Neural cell (in vitro differentiated cells): Measurements from ENCODE around the gene MID1.

Experiments used
- CTCF ChIP-seq: fragments of 450-650 bp; IDR thresholded peaks from 2 replicates; pipeline ENCODE4 v1.5.1; 2014; ENCODE audit warnings: antibody characterized with exemption, mild to moderate bottlenecking, moderate library complexity; ENCODE audit not compliant: poor library complexity, severe bottlenecking
- EP300 ChIP-seq: fragments of 450-650 bp; conservative IDR thresholded peaks from 2 replicates; pipeline ENCODE4 v1.6.1; 2014; ENCODE audit warnings: antibody characterized with exemption, mild to moderate bottlenecking, moderate library complexity; ENCODE audit not compliant: poor library complexity, severe bottlenecking
- EZH2 ChIP-seq: fragments of 200-600, 300-800 bp; shearing (Covaris generic), sonication (generic); IDR thresholded peaks from 2 replicates; pipeline ENCODE4 v1.6.1; 2014; ENCODE audit warnings: antibody characterized with exemption, low read length, borderline replicate concordance, mild to moderate bottlenecking; ENCODE audit not compliant: insufficient read depth, poor library complexity, severe bottlenecking
- POLR2AphosphoS5 ChIP-seq: IDR thresholded peaks from 2 replicates; pipeline ENCODE4 v1.6.1; 2012
- RAD21 ChIP-seq: fragments of 450-650 bp; conservative IDR thresholded peaks from 2 replicates; pipeline ENCODE4 v1.6.1; 2014; ENCODE audit warnings: antibody characterized with exemption, mild to moderate bottlenecking, moderate library complexity
- REST ChIP-seq: IDR thresholded peaks from 2 replicates; pipeline ENCODE4 v1.6.1; 2012; ENCODE audit warnings: borderline replicate concordance
- SMC3 ChIP-seq: fragments of 450-650 bp; conservative IDR thresholded peaks from 2 replicates; pipeline ENCODE4 v1.6.1; 2014; ENCODE audit warnings: antibody characterized with exemption, mild to moderate bottlenecking, moderate library complexity; ENCODE audit not compliant: poor library complexity
- TAF1 ChIP-seq: IDR thresholded peaks from 2 replicates; pipeline ENCODE4 v1.6.1; 2012; ENCODE audit warnings: low read depth

- TF ChIP-seq CTCF (no peak), EZH2 (no peak), REST (no peak), EP300 (no peak), RAD21 (no peak), TAF1 (no peak), POLR2AphosphoS5 (no peak), SMC3 (no peak)
Measured at GRCh38 chrX:10447564-10448214, 172.7 kb downstream of the MID1 start.
